WTC11 (cell line): ENCODE results near the gene COBL. TPM values are rescaled to one million over a fixed set of nuclear protein-coding genes. Genes with fewer than 3 reads are reported as not detected.
A peak's percentile ranks its signal among the peaks of the same experiment; 100 is the strongest.

Experiments
- ATAC-seq: fragments of 200-7000 bp; cut with Tn5 transposase; 2 replicates; pipeline ENCODE4 v1.10.0; 2021; ENCODE audit warnings: mild to moderate bottlenecking, moderate library complexity
- CTCF ChIA-PET: fragments of 300-600 bp; sonication (Branson Sonifier 250); formaldehyde crosslinking; loops from one replicate; lab custom pipeline; 2021; ENCODE audit warnings: antibody characterized with exemption; lab: Charles Lee
- POLR2A ChIA-PET: fragments of 350-600 bp; sonication (Branson Sonifier 250); formaldehyde crosslinking; loops from one replicate; lab custom pipeline; 2021; ENCODE audit warnings: antibody characterized with exemption; lab: Charles Lee
- DNase-seq: peaks from one replicate; pipeline ENCODE4 v3.0.0; 2021; ENCODE audit warnings: low spot score
- H3K27ac Mint-ChIP-seq: 2 replicates; pipeline ENCODE4 v1.8.0; 2021; ENCODE audit warnings: mixed read lengths
- H3K27me3 Mint-ChIP-seq: 2 replicates; pipeline ENCODE4 v1.8.0; 2021; ENCODE audit warnings: low read depth, mild to moderate bottlenecking, moderate library complexity, mixed read lengths
- H3K36me3 Mint-ChIP-seq: 2 replicates; pipeline ENCODE4 v1.8.0; 2021; ENCODE audit warnings: mixed read lengths
- H3K4me1 Mint-ChIP-seq: 2 replicates; pipeline ENCODE4 v1.8.0; 2022; ENCODE audit warnings: mixed read lengths
- H3K4me3 Mint-ChIP-seq: 2 replicates; pipeline ENCODE4 v1.8.0; 2021; ENCODE audit warnings: mild to moderate bottlenecking, moderate library complexity, mixed read lengths
- H3K9me3 Mint-ChIP-seq: 2 replicates; pipeline ENCODE4 v1.8.0; 2021; ENCODE audit warnings: mixed read lengths
- AR ChIP-seq: fragments of 250-450 bp; sonication (Bioruptor Pico); IDR thresholded peaks from 2 replicates; pipeline ENCODE4 v1.9.0; 2021; ENCODE audit warnings: mild to moderate bottlenecking
- ATF1 ChIP-seq: sonication (generic); formaldehyde crosslinking; IDR thresholded peaks from 2 replicates; pipeline ENCODE4 v1.8.1; 2023; ENCODE audit warnings: mild to moderate bottlenecking, moderate library complexity, missing genetic modification reagents
- ATF6 ChIP-seq: sonication (generic); formaldehyde crosslinking; IDR thresholded peaks from 2 replicates; pipeline ENCODE4 v1.8.1; 2023; ENCODE audit warnings: mild to moderate bottlenecking, missing genetic modification reagents
- CBFB ChIP-seq: sonication (generic); formaldehyde crosslinking; IDR thresholded peaks from 2 replicates; pipeline ENCODE4 v1.8.1; 2022; ENCODE audit warnings: mild to moderate bottlenecking, low read depth, missing genetic modification reagents
- CREB1 ChIP-seq: sonication (generic); formaldehyde crosslinking; IDR thresholded peaks from 2 replicates; pipeline ENCODE4 v1.8.0; 2023; ENCODE audit warnings: mild to moderate bottlenecking, missing genetic modification reagents
- CREM ChIP-seq: sonication (generic); formaldehyde crosslinking; IDR thresholded peaks from 2 replicates; pipeline ENCODE4 v1.8.1; 2022; ENCODE audit warnings: mild to moderate bottlenecking, missing genetic modification reagents, moderate library complexity
- CTCF ChIP-seq: fragments of 200-600 bp; IDR thresholded peaks from 2 replicates; pipeline ENCODE4 v1.8.0; 2022; ENCODE audit warnings: antibody characterized with exemption
- HMGA2 ChIP-seq: fragments of 250-450 bp; sonication (Bioruptor Pico); IDR thresholded peaks from 2 replicates; pipeline ENCODE4 v1.4.0; 2021; ENCODE audit warnings: mild to moderate bottlenecking, moderate library complexity
- PREB ChIP-seq: sonication (generic); formaldehyde crosslinking; IDR thresholded peaks from 2 replicates; pipeline ENCODE4 v1.8.1; 2022; ENCODE audit warnings: mild to moderate bottlenecking, missing genetic modification reagents, moderate library complexity, borderline replicate concordance
- PRRX2 ChIP-seq: fragments of 250-450 bp; sonication (Bioruptor Pico); IDR thresholded peaks from 2 replicates; pipeline ENCODE4 v1.8.0; 2021; ENCODE audit warnings: mild to moderate bottlenecking
- RELA ChIP-seq: sonication (generic); formaldehyde crosslinking; IDR thresholded peaks from 2 replicates; pipeline ENCODE4 v1.8.1; 2022; ENCODE audit warnings: missing genetic modification reagents, mild to moderate bottlenecking, borderline replicate concordance
- TCF7 ChIP-seq: sonication (generic); formaldehyde crosslinking; IDR thresholded peaks from 2 replicates; pipeline ENCODE4 v1.8.0; 2022; ENCODE audit warnings: mild to moderate bottlenecking, low read depth, missing genetic modification reagents, moderate library complexity
- TP53 ChIP-seq: sonication (generic); formaldehyde crosslinking; IDR thresholded peaks from 2 replicates; pipeline ENCODE4 v1.8.1; 2023; ENCODE audit warnings: mild to moderate bottlenecking, missing genetic modification reagents
- ZNF138 ChIP-seq: sonication (generic); formaldehyde crosslinking; conservative IDR thresholded peaks from 2 replicates; pipeline ENCODE4 v1.8.1; 2022; ENCODE audit warnings: mild to moderate bottlenecking, moderate library complexity, missing genetic modification reagents
- ZNF232 ChIP-seq: sonication (generic); formaldehyde crosslinking; IDR thresholded peaks from 2 replicates; pipeline ENCODE4 v1.8.0; 2022; ENCODE audit warnings: mild to moderate bottlenecking, missing genetic modification reagents
- ZNF263 ChIP-seq: sonication (generic); formaldehyde crosslinking; IDR thresholded peaks from 2 replicates; pipeline ENCODE4 v1.8.1; 2022; ENCODE audit warnings: low read depth, mild to moderate bottlenecking, moderate library complexity, missing genetic modification reagents
- ZNF396 ChIP-seq: fragments of 250-450 bp; sonication (Bioruptor Pico); IDR thresholded peaks from 2 replicates; pipeline ENCODE4 v1.8.0; 2021; ENCODE audit warnings: mild to moderate bottlenecking, moderate library complexity, borderline replicate concordance
- total RNA-seq: library from RNA; stranded (reverse); gene quantifications from 3 replicates; pipeline ENCODE4 v1.2.3, GENCODE V29; 2021
- TF ChIP-seq, protein P1 (sequence below): sonication (generic); formaldehyde crosslinking; IDR thresholded peaks from 2 replicates; pipeline ENCODE4 v1.8.1; 2022; ENCODE audit warnings: missing genetic modification reagents, borderline replicate concordance
- TF ChIP-seq, protein P2 (sequence below): sonication (generic); formaldehyde crosslinking; IDR thresholded peaks from 2 replicates; pipeline ENCODE4 v1.8.0; 2022; ENCODE audit warnings: missing genetic modification reagents
- TF ChIP-seq, protein P3 (sequence below): sonication (generic); formaldehyde crosslinking; conservative IDR thresholded peaks from 2 replicates; pipeline ENCODE4 v1.8.1; 2023; ENCODE audit warnings: mild to moderate bottlenecking, low read depth, missing genetic modification reagents, moderate library complexity

COBL gene
- total RNA-seq, 1 experiment from 2014 or later, result 36.5 TPM

- ChIA-PET POLR2A (no interaction called here), CTCF (interaction anchor here (1.8 to 1.9 kb wide), 2 partner anchors 12 to 17 kb away, joined by 7 to 8 read pairs; no protein-coding TSS in a partner anchor)
- no peak overlapping the region for H3K4me3 Mint-ChIP-seq
- no peak for DNase-seq
- TF ChIP-seq, protein P1, sequence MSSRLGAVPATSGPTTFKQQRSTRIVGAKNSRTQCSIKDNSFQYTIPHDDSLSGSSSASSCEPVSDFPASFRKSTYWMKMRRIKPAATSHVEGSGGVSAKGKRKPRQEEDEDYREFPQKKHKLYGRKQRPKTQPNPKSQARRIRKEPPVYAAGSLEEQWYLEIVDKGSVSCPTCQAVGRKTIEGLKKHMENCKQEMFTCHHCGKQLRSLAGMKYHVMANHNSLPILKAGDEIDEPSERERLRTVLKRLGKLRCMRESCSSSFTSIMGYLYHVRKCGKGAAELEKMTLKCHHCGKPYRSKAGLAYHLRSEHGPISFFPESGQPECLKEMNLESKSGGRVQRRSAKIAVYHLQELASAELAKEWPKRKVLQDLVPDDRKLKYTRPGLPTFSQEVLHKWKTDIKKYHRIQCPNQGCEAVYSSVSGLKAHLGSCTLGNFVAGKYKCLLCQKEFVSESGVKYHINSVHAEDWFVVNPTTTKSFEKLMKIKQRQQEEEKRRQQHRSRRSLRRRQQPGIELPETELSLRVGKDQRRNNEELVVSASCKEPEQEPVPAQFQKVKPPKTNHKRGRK (CRISPR knock-in tag), result no peak
- TF ChIP-seq TCF7 (CRISPR knock-in tag) (no peak), ATF6 (CRISPR knock-in tag) (no peak), HMGA2 (no peak), PRRX2 (no peak), ATF1 (CRISPR knock-in tag) (no peak), ZNF232 (no peak), CTCF (no peak), TP53 (no peak)
- TF ChIP-seq, protein P2, sequence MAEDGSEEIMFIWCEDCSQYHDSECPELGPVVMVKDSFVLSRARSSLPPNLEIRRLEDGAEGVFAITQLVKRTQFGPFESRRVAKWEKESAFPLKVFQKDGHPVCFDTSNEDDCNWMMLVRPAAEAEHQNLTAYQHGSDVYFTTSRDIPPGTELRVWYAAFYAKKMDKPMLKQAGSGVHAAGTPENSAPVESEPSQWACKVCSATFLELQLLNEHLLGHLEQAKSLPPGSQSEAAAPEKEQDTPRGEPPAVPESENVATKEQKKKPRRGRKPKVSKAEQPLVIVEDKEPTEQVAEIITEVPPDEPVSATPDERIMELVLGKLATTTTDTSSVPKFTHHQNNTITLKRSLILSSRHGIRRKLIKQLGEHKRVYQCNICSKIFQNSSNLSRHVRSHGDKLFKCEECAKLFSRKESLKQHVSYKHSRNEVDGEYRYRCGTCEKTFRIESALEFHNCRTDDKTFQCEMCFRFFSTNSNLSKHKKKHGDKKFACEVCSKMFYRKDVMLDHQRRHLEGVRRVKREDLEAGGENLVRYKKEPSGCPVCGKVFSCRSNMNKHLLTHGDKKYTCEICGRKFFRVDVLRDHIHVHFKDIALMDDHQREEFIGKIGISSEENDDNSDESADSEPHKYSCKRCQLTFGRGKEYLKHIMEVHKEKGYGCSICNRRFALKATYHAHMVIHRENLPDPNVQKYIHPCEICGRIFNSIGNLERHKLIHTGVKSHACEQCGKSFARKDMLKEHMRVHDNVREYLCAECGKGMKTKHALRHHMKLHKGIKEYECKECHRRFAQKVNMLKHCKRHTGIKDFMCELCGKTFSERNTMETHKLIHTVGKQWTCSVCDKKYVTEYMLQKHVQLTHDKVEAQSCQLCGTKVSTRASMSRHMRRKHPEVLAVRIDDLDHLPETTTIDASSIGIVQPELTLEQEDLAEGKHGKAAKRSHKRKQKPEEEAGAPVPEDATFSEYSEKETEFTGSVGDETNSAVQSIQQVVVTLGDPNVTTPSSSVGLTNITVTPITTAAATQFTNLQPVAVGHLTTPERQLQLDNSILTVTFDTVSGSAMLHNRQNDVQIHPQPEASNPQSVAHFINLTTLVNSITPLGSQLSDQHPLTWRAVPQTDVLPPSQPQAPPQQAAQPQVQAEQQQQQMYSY, result no peak
- TF ChIP-seq, protein P3, sequence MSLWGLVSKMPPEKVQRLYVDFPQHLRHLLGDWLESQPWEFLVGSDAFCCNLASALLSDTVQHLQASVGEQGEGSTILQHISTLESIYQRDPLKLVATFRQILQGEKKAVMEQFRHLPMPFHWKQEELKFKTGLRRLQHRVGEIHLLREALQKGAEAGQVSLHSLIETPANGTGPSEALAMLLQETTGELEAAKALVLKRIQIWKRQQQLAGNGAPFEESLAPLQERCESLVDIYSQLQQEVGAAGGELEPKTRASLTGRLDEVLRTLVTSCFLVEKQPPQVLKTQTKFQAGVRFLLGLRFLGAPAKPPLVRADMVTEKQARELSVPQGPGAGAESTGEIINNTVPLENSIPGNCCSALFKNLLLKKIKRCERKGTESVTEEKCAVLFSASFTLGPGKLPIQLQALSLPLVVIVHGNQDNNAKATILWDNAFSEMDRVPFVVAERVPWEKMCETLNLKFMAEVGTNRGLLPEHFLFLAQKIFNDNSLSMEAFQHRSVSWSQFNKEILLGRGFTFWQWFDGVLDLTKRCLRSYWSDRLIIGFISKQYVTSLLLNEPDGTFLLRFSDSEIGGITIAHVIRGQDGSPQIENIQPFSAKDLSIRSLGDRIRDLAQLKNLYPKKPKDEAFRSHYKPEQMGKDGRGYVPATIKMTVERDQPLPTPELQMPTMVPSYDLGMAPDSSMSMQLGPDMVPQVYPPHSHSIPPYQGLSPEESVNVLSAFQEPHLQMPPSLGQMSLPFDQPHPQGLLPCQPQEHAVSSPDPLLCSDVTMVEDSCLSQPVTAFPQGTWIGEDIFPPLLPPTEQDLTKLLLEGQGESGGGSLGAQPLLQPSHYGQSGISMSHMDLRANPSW, result no peak
- no peaks in the 10 kb centered on the region for H3K27me3 Mint-ChIP-seq
- H3K36me3 Mint-ChIP-seq, result peaks cover 19% of the 10 kb centered on the region
- ATAC-seq, result no peak
- peaks cover 56% of the 10 kb centered on the region for H3K4me1 Mint-ChIP-seq
- H3K9me3 Mint-ChIP-seq, result peaks cover 11% of the 10 kb centered on the region
- peak overlapping the region; percentile 83; the same call in 1 of the 2 replicates for H3K27ac Mint-ChIP-seq
Observed at GRCh38 chr7:51079494-51079893, 237.1 kb downstream of the COBL start.

- H3K36me3 Mint-ChIP-seq, result peaks cover 19% of the 10 kb centered on the region
- H3K27me3 Mint-ChIP-seq, result no peaks in the 10 kb centered on the region
- H3K4me1 Mint-ChIP-seq, result peaks cover 56% of the 10 kb centered on the region
- ATAC-seq, result no peak
- ChIA-PET CTCF (no interaction called here), POLR2A (no interaction called here)
- H3K27ac Mint-ChIP-seq, result no peak overlapping the region
- H3K9me3 Mint-ChIP-seq, result peaks cover 11% of the 10 kb centered on the region
- H3K4me3 Mint-ChIP-seq, result no peak overlapping the region
- DNase-seq, result no peak
- TF ChIP-seq CBFB (no peak), CREB1 (no peak), HMGA2 (no peak), ZNF138 (CRISPR knock-in tag) (no peak), PREB (CRISPR knock-in tag) (no peak), ZNF263 (CRISPR knock-in tag) (no peak), ZNF396 (no peak), CREM (CRISPR knock-in tag) (no peak), AR (CRISPR knock-in tag) (no peak), RELA (CRISPR knock-in tag) (no peak)
Observed at GRCh38 chr7:51078653-51079052, 238.0 kb downstream of the COBL start.
